DOHH2 (cell line): ENCODE measurements around the gene ADGRG2.

Experiments
- EZH2phosphoT487 ChIP-seq: fragments of 200-600 bp; sonication (generic); IDR thresholded peaks from 2 replicates; pipeline ENCODE4 v1.6.1; 2017; ENCODE audit warnings: borderline replicate concordance, mild to moderate bottlenecking, antibody characterized with exemption, low read length, moderate library complexity, mixed read lengths
- TF ChIP-seq, protein P1 (sequence below): fragments of 200-600 bp; sonication (generic); IDR thresholded peaks from one replicate; pipeline ENCODE4 v1.5.1; 2014; ENCODE audit warnings: antibody characterized with exemption, mild to moderate bottlenecking, low read depth, low read length; ENCODE audit not compliant: poor library complexity, severe bottlenecking

- TF ChIP-seq, protein P1, sequence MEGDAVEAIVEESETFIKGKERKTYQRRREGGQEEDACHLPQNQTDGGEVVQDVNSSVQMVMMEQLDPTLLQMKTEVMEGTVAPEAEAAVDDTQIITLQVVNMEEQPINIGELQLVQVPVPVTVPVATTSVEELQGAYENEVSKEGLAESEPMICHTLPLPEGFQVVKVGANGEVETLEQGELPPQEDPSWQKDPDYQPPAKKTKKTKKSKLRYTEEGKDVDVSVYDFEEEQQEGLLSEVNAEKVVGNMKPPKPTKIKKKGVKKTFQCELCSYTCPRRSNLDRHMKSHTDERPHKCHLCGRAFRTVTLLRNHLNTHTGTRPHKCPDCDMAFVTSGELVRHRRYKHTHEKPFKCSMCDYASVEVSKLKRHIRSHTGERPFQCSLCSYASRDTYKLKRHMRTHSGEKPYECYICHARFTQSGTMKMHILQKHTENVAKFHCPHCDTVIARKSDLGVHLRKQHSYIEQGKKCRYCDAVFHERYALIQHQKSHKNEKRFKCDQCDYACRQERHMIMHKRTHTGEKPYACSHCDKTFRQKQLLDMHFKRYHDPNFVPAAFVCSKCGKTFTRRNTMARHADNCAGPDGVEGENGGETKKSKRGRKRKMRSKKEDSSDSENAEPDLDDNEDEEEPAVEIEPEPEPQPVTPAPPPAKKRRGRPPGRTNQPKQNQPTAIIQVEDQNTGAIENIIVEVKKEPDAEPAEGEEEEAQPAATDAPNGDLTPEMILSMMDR = no peak
- no peak for TF ChIP-seq EZH2phosphoT487
Observed at GRCh38 chrX:18955676-18956075, 166.6 kb downstream of the ADGRG2 start.
